SW 1271 (cell line): ENCODE data around the gene TAS2R13.

ENCODE experiments used
- DNase-seq, 2 experiments: peaks; one replicate each; lab custom pipeline; 2025; lab: John Stamatoyannopoulos, UW

The TAS2R13 gene

GRCh38 chr12:10867381-10867780, 42.0 kb downstream of the TAS2R13 start:
- DNase-seq, result no peak

- DNase-seq, result no peak
Measured at GRCh38 chr12:10863512-10864218, 45.7 kb downstream of the TAS2R13 start.

DNA sequence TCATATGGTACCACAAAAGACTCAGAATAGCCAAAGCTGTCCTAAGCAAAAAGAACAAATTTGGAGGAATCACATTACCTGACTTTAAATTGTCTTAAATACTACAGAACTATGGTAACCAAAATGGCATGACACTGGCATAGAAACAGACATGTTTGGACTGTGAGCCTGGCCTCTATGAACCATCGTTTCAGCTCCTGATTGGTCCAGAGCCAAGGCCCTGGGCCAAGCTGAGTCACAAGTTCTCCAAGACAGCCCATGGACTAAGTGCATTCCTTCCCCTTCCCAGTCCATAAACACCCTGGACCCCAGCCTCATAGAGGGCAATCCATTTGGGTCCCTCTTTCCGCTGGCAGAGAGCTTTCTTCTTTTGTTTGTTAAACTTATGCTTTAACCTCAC, 48.0 kb downstream of the TAS2R13 start:
- DNase-seq, result no peak
